ENCODE results near the gene DNLZ.

Gene DNLZ

GRCh38 chr9:136374183-136374575 lies 10.6 kb upstream of the DNLZ start:
- no peak for DNase-seq

- peak; percentile 81 for DNase-seq
Observed at GRCh38 chr9:136373300-136374182, 10.0 kb upstream of the DNLZ start, which contains the start of gene CARD9. CARD9 (minus strand) TSS chr9:136373669; CDS start chr9:136372078, 1,591 bp downstream.

GRCh38 chr9:136372561-136373299 lies 9.2 kb upstream of the DNLZ start:
- DNase-seq, result peak; percentile 89

GRCh38 chr9:136372006-136372405 lies 8.5 kb upstream of the DNLZ start:
- no peak for DNase-seq

- no peak for DNase-seq
Observed at GRCh38 chr9:136371533-136371880, 8.0 kb upstream of the DNLZ start.

DNA sequence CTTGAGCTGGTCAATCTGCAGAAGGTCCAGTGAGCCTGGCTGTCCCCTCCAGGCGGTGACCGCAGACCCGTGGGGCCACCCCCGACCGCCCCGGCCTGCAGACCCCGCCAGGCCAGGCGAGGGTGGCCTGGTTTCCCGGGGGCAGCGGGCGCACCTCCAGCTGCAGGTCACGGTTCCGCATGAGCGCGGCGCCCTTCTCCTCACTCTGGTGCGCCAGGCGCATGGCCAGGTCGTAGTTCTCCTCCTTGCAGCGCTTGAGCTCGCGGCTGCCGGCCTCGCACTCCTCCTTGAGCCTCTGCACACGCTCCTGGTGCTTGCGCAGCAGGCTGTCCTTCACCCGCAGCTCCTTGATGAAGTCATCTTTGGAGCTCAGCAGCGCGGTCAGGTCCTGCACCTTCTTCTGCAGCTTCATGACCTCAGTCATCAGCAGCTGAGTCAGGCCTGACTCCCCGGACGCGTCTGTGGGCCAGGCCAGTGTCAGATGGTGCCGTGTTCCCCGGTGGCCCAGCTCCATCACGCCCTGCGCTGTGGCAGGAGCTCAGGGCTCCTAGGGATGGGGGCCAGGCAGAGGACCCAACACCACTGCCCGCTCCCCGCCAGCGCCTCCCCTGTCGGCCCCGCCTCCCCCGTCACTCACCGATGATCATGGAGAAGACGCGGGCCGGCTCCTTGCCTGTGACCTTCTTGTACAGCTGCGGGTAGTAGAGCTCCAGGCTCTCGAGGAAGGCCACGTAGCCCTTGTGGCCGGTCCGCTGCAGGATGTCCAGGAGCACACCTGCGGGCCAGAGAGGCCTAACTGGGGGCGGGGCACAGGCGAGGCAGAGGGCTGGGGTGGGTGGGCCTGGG lies 7.4 kb upstream of the DNLZ start:
- DNase-seq, result peak; percentile 65

- no peak for DNase-seq
Observed at GRCh38 chr9:136370037-136370436, 6.5 kb upstream of the DNLZ start.

- no peak for DNase-seq
Observed at GRCh38 chr9:136368190-136368589, 4.6 kb upstream of the DNLZ start.

DNA sequence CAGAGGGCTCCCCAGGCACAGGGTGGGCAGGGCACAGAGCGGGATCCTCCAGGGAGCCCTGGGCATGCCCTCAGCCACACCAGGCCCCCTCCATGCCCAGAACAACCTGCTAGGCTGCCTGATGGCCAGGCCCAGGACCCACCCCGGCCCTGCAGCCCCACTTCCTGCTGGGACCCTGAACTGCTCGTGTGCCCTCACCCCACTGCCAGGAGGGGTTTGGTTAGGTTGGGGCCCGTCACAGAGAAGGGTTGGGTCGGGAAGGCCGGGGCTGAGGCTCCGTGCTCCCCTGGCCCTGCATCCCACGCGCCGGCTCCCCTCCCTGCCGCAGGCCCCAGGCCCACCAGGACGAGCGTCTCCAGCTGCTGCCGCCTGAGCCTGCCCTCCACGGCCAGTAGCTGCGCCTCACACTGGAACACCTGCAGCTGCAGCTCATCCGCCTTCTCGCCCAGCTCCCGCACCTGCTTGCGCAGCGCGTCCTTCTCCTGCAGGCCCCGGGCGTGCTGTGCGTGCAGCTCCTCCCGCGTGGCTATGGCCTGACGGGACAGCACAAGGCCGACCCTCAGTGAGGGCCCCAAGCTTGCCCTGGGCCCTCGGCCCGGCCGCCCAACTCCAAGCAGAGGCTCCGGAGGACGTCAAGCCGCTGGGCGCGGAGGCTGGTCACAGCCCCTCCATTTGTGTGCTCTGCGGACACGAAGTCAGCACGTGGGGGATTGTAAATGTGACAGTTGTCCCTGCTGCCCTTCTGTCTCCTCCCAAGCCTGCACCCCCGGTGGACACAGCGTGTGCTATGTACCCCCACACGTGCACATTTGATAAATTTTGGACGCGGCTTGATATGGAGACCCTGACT lies 4.0 kb upstream of the DNLZ start:
- no peak for DNase-seq

DNA sequence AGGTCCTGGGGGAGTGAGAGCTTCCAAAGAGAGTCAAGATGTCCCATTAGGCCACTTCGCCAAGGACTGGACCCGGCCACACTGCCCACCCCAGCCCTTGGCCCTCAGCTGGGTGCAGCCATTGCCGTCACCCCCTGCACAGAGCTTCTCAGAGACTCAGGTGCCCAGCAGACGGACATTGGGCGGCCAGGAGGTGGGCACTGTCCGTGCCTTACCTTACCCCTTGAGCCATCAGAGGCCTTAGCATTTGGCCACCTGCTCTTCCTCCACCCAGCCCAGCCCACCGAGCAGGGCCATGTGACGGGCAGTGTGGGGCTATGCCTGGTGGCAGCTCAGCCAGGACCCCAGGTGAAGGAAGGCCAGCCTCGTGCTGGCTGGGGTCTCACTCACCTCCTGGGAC lies 3.3 kb upstream of the DNLZ start:
- DNase-seq, result no peak

DNA sequence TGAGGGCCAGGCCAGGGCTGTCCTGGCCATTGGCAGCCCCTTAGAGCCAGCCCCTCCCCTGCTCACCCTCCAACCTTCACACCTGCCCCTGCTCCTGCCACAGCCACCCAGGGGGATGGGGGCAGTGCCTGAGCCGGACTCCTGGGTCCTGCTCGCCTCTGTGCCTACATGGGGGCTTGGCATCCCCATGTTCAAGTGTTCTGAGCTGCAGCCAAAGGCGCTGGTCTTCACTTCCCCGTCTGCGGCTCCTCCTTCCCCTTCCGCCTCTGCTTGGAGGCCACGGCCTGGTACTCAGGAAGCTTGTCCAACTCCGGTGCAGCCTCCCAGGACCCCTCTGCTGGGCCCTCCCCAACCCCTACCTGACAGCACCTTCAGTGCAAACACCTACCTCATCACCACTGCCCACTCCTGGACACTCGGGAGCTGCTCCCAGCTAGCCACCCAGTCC lies 2.3 kb upstream of the DNLZ start:
- DNase-seq, result no peak

GRCh38 chr9:136364942-136365774 lies 1.6 kb upstream of the DNLZ start:
- no peak for DNase-seq

- DNase-seq, result peak; percentile 78
Observed at GRCh38 chr9:136363949-136364748, 605 bp upstream of the DNLZ start.

GRCh38 chr9:136362450-136362784 lies 1.1 kb downstream of the DNLZ start:
- DNase-seq, result no peak

- no peak for DNase-seq
Observed at GRCh38 chr9:136361754-136362449, 1.6 kb downstream of the DNLZ start.

GRCh38 chr9:136361047-136361753 lies 2.3 kb downstream of the DNLZ start:
- DNase-seq, result no peak

- no peak for DNase-seq
Observed at GRCh38 chr9:136359774-136360718, 3.5 kb downstream of the DNLZ start.

GRCh38 chr9:136358888-136359287 lies 4.7 kb downstream of the DNLZ start:
- DNase-seq, result no peak
